NCI-H526 treated with DMSO at 0.1 percent for 48 hours (cell line): ENCODE measurements around the gene TPD52L2.
"Not testable (repeated sequence)": the region's sequence is repeated elsewhere in the genome, so short reads cannot be mapped to it uniquely, and the experiment has no call there.

Experiments used
- DNase-seq: peaks from one replicate; lab custom pipeline; 2025; lab: John Stamatoyannopoulos, UW

Gene TPD52L2

DNA sequence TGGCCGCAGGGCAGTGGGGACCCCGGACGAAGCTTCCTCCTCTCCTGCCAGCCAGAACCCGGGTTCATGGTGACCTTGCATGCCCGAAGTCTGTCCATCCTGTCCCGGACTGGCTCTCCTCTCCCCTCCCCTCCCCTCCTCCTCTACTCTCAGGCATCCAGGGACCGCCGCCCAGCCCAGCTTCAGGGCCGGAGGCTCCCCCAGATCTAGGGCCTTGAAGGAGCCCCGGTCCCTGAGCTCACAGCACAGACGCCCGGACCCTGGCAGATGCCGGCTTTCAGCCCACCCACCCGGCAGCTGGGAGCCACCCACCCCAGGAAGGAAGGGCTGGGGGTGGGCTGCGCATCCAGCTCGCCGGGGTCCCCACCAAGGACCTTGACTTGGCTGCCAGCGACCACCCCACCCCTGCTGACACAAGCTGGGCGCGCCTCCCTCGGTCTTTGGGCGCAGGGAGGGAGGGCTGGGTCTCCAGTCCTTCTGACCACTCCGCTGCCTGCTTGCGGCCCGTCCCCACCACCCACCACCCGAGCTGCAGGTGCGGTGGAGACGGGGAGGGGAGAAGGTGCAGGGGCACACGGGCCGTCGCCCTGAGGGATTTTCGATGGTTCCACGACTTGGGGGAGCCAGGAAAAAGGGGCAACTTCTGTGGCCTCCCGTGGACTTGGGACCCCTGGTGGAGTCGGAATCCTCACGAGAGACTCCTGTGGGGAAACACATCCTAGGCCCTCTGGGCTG lies 9.5 kb upstream of the TPD52L2 start:
- DNase-seq = no peak

DNA sequence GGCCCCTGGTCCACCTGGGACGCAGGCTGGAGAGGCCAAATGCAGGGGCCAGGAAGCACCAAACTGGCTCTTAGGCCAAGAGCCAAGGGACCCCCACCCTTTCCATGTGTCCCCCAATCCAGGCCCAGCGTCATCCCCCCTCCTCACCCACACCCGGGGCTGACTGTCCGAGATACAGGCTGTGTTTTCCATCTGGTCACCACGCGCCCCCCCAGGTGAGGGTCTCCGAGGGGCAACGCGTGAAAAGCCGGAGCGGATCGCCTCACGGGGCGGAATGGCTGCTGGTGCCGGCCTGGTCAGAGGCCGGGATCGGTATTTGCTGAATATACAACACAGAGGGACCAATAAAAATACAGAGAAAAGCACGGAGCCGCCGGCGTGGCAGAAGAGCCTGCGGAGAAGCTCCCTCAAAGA lies 9.0 kb upstream of the TPD52L2 start:
- DNase-seq = no peak

DNA sequence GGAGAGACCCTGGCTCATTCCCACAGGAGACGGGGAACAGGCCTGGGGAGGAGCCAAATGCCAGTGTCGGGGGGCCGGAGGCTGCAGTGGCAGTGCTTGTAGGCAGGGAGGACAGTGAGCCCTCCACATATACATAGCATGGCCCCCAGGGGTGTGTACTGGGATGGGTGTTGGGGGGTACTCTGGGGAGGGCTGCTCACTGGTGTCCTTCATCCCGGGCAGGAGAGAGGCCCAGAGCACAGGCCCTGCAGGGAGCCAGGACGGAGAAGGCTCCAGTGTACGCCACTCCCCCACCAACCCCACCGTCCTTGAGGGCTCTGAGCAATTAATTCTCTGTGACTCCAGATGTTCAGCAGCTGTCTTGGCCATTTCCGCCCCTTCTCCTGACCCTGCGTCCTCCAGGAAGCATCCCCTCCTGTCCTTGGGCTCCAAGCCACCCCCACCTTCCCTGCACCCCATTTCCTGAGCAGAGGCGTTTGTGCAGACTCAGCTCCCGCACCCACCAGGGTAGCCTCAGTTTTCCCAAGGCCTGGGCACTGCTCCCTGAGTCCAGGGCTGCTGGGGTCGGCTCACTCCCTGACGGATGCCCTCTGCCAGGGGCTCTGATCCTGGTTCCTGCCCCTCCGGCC lies 7.2 kb upstream of the TPD52L2 start:
- no peak for DNase-seq

DNA sequence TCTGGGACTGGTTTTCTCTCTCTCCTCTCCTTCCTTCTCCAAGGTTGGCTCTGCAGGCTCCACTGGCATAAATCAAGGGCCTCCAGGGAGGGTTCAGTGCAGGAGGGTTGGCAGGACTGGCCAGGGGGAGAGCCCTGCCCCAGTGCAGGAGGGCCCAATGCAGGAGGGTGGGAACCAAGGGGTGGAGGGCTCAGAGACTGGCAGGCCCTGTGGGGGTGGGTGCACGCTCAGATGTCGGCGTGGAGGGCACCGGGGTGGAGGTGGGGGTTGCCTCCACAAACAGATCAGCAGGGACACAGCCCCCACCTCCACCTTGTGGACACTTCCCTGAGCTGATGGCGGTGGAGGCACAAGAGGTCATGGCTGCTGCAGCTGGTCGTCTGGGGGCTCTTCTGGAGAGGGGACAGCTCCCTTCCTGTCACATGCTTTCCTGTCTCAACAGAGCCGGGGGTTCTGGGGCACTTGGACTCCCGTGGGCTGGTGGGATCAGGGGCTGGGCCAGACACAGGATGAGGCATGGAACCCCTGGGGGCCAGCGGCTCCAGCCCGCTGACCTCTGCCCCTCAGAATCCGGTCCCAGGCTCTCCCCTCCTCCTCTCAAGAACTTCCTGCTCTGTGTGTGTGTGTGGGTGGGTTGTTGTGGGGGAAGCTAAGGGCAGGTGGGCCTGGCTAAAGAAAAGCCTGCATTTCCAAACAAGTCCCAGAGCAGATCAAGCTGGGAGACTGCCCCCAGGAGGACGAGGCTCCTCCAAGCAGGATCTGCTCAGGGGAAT lies 6.5 kb upstream of the TPD52L2 start:
- DNase-seq = no peak

DNA sequence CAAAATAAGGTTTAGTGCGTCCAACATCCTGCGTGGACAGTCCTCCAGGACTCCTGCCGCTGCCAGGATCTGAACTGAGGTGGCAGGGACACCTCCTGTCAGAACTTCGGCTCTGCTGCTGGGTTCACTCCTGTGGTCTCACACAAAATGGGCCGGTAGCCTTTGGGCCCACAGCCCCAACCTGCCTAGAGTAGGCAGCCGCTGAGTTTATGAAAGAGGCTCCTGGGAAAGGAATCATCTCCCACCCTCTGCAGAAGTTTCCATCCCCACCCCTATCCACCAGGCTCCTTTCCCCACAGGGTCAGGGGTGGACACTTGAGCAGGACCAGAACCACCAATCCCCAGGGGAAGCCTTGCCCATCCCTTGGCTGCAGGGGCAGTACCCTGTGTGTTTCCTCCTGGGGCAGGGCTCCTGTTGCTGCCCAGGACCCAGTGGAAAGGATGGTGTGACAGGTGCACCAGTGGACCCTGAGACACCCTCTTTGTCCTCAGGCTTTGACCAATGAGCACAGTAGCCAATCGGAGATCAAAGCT lies 5.8 kb upstream of the TPD52L2 start:
- no peak for DNase-seq

DNA sequence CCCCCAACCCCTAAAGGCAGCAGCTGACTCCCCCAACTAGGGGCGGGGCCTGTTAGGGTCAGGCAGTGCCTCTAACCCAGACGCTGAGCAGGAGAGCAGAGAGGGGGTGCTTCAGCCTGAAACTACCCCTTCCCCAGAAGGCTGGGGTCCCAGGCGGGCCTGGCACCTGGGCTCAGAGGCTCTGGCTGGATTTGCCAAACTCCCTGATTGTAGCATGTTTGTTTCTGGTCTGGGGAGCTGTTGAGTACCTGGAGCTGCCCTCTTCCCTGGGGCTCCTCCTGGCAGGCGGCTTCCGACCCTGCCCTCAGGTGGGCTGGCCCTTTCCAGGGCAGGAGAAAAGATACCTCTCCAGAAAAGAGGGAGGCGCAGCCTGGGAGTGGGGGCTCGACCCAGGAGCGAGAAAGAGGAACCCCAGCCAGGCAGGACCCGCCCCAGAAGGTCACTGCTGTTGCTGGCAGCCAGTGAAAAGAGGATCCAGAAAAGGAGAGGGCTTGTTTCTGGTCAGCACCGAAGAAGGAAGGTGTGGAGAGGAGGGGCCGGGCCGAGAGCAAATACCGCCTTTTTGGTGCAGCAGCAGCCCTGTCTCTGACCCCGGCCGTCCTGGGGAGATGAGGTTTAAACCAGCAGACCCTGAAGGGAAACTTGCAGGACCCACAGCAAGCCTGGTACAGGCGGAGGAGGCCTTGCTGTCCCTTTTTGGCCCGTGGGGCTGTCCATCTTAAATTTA lies 4.6 kb upstream of the TPD52L2 start:
- no peak for DNase-seq

DNA sequence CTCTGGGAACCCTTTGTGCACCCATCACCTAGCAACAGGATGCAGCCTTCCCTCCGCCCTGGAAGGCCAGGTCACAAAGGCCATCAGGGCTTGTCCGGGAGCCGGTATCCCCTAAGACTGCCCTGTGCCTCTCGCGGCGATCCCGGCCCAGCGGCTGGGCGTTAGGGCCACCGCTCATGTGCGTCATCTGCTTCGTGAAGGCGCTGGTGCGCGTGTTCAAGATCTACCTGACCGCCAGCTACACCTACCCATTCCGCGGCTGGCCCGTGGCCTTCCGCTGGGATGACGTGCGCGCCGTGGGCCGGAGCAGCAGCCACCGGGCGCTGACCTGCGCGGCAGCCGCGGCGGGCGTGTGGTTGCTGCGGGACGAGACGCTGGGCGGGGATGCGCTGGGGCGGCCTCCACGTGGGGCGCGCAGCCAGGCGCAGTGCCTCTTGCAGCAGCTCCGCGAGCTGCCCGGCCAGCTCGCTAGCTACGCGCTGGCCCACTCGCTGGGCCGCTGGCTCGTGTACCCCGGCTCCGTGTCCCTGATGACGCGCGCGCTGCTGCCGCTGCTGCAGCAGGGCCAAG lies 3.6 kb upstream of the TPD52L2 start, which contains the start of gene ABHD16B:
Gene ABHD16B, plus strand, starts transcription at position 134 of the 570 bp plus-strand sequence. Its CDS starts 43 bp downstream, at position 177.
- DNase-seq = no peak

DNA sequence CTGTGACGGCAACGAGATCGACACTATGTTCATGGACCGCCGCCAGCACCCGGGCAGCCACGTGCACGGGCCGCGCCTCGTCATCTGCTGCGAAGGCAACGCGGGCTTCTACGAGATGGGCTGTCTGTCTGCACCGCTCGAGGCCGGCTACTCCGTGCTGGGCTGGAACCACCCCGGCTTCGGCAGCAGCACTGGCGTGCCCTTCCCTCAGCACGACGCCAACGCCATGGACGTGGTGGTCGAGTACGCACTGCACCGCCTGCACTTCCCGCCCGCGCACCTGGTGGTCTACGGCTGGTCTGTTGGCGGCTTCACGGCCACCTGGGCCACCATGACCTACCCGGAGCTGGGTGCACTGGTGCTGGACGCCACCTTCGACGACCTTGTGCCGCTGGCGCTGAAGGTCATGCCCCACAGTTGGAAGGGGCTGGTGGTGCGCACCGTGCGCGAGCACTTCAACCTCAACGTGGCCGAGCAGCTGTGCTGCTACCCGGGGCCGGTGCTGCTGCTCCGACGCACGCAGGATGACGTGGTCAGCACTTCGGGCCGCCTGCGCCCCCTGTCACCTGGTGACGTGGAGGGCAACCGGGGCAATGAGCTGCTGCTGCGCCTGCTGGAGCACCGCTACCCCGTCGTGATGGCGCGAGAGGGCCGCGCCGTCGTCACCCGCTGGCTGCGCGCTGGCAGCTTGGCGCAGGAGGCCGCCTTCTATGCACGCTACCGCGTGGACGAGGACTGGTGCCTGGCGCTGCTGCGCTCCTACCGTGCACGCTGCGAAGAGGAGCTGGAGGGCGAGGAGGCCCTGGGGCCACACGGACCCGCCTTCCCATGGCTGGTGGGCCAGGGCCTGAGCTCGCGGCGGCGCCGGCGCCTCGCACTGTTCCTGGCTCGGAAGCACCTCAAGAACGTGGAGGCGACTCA lies 2.8 kb upstream of the TPD52L2 start:
- DNase-seq = no peak

DNA sequence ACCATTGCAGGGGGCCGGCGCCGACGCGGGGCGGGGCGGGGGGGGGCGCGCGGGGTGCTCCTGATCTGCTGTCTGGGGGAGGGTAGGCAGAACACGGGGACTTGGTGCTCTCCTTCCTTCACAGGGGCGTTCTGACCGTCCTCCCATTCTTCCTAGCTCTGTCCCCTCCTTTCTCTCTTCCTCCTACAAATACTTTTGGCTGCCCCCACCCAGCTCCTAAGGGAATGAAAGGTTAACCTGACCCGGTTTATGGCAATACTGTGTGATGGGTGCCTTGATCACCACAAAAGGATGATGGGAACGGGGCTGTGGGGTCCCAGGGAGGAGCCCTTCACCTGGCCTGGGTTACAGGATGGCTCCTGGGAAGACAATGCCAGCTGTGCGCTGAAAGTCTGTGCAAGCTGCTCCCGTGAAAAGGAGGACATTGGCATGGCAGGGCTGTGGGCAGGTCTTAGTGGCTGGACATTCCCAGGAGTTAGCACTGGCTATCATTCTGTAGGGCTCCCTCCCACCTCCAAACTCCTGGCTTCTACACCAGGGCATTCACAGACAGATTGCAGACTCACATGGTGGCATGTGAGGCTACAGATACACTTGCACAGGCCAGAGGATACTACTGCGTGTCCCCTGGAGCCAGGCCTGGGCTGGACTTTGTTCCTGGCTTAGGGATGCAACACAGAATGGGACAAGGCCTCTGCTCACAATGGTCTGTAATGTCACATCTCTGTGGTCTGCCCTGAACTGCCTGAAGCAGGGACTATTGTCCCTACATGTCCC lies 1.9 kb upstream of the TPD52L2 start:
- no peak for DNase-seq

DNA sequence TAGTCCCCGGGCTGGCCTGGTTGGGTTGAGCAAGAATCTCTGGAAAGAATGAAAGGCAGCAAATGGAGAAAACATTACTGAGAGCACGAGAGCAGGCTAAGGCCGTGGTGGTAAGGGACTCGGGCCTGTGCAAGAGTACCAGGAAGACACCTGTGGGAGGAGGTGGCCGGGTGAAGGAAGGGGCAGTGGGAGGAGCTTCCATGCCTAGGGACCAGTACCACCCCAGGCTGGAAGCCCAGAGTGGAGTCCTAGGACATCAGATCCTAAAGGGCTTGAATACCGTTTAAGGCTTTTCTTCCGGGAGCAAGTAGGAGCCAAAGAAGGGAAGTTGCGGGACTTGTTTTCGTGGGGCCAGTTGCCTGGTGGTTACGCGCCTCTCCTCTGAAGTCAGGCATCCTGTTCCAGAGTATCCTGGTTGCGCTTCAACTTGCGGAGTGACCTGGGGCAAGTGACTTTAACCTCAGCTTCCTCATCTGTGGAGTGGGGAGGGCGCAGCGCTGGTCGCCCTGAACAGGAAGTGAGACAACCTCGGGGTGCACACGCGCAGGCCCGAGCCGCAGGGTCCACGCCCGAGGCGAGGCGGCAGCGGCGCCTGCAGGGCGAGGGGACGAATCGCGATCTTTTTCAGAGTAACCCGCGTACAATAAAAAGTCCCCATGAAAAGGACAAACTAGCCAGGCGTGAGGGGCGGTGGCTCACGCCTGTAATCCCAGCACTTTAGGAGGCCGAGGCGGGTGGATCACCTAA lies 1.1 kb upstream of the TPD52L2 start:
- DNase-seq = peak; percentile 57

DNA sequence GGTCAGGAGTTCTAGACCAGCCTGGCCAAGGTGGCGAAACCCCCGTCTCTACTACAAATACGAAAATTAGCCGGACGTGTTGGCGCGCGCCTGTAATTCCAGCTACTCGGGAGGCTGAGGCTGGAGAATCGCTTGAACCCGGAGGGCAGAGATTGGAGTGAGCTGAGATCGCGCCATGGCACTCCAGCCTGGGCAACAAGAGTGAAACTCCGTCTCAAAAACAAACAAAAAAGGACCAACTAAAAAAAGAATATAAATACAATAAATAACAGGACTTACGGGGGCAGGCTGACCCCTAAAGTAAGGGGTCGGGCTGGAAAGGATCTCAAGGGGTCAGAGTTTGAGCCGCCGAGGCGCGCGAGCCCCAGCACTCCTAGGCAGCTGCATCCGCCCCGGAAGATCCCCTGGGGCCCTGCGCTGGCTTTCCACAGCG lies 509 bp upstream of the TPD52L2 start:
- DNase-seq = no peak

DNA sequence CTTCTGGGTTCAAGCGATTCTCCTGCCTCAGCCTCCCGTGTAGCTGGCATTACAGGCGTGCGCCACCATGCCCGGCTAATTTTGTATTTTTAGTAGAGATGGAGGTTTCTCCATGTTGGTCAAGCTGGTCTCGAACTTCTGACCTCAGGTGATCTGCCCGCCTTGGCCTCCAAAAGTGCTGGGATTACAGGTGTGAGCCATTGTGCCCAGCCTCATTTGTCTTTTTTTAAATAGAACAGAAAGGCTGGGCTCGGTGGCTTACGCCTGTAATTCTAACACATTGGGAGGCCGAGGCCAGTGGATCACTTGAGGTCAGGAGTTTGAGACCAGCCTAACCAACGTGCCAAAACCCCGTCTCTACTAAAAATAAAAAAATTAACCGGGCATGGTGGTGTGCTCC lies 2.0 kb downstream of the TPD52L2 start:
- not testable (repeated sequence) for DNase-seq

DNA sequence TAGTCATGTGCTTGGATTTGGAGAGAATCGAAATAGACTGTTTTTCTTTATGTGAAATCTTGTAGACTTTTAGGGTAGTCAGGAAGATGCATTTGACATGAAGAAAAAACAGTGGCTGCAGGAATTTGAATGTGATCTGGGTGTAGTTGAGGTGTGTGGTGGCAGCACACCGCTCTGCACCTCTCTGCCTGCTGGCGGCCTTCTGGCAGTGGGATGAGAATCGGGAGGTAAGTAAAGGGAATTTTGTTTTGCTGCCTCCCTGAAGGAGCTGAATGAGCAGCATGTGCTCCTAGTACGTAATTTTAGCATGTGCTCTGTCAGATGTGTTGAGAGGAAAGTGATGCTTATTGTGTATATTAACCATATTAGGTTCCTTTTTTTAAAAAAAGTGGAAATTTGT lies 3.2 kb downstream of the TPD52L2 start:
- no peak for DNase-seq

DNA sequence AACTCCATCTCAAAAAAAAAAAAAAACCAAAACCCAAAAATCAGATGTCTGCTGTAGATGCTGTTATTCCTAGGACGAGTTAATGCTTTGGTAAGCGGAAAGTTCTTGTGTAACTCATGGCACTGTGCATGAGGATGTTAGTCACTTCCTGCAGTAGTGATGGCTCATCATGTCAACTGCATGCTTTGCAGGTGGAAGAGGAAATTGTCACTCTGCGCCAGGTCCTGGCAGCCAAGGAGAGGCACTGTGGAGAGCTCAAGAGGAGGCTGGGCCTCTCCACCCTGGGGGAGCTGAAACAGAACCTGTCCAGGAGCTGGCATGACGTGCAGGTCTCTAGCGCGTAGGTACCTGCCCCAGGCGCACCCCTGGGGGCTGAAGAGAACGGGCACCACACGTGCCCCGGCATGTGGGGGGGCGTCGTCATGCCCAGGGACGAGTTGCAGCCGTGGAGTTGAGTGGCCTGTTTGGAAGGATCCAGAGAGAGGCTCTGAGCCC lies 8.5 kb downstream of the TPD52L2 start:
- no peak for DNase-seq

DNA sequence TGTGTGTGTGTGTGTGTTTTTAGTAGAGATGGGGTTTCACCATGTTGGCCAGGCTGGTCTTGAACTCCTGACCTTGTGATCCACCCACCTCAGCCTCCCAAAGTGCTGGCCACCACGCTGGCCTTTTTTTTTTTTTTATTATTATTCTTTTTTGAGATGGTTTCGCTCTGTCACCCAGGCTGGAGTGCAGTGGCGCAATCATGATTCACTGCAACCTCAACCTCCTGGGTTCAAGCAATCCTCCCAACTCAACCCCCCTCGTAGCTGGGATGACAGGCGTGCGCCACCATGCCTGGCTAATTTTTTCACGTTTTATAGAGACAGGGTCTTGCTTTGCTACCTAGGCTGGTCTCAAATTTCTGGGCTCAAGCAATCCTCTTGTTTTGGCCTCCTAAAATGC lies 9.2 kb downstream of the TPD52L2 start:
- DNase-seq = not testable (repeated sequence)

DNA sequence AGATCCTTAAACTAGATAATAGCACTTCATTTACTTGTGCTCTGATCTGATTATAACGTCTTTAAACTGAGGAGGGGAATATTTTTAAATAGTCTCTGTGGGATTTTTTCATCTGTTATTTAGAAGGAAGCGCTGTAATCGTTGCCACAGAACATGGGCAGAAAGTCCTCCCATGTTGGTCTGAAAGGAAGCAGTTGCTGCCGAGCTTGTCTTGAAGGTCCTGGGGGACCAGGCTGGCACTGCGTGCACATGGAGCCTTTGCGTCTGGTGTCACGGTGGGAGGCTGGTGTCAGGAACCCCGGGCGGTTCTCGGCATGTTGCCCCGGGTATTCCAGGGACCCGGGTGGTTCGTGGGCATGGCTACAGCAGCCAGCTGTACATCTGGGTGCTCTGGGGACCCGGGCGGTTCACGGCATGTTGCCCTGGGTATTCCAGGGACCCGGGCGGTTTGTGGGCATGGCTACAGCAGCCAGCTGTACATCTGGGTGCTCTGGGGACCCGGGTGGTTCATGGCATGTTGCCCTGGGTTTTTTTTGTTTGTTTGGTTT lies 11.5 kb downstream of the TPD52L2 start:
- DNase-seq = no peak

DNA sequence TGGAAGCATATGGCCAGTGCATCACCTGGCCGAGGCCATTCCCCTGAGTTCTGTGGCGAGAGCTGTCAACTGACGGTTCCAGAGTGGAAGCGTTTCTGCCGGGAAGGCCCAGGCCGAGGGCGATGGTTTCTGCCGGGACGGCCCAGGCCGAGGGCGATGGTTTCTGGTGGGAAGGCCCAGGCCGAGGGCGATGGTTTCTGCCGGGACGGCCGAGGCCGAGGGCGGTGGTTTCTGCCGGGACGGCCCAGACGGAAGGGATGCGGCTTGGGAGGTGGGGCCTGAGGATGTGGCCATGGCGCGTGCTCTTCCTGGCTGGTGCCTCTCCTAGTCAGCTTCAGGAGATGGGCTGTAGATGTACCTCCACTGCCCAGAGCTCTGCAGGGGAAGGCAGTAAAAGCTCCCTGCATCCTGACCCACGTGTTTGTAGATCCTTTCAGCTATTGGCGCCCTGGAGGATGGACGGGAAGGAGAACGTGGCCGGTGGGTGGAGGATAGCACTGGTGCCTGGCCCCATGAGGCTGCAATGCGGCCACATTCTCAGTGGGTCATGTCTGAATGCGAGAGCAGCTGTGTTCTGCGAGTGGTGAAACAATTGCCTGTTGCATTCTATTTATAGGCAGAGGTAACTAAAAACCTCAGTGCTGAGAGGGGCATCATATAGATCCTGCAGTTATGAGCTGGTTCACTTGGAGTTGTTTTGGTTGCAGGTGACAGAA lies 12.8 kb downstream of the TPD52L2 start:
- DNase-seq = no peak
